Lower leg skin (tissue), 3 donors: ENCODE data around the gene WWOX.
"Not testable (repeated sequence)": the region's sequence is repeated elsewhere in the genome, so short reads cannot be mapped to it uniquely, and the experiment has no call there.

Experiments
- POLR2A ChIP-seq, 2 donors: fragments of 450-650 bp; IDR thresholded peaks; one replicate each; pipeline ENCODE4 v1.6.1; 2016 to 2017; ENCODE audit warnings: antibody characterized with exemption in 2 of 2, mild to moderate bottlenecking in 1 of 2, moderate library complexity in 1 of 2
- TF ChIP-seq, protein P1 (sequence below), 3 donors: fragments of 450-650 bp; IDR thresholded peaks; one replicate each; pipeline ENCODE4 v1.5.1; 2016; ENCODE audit warnings: antibody characterized with exemption in 3 of 3, mild to moderate bottlenecking in 3 of 3, moderate library complexity in 2 of 3

DNA sequence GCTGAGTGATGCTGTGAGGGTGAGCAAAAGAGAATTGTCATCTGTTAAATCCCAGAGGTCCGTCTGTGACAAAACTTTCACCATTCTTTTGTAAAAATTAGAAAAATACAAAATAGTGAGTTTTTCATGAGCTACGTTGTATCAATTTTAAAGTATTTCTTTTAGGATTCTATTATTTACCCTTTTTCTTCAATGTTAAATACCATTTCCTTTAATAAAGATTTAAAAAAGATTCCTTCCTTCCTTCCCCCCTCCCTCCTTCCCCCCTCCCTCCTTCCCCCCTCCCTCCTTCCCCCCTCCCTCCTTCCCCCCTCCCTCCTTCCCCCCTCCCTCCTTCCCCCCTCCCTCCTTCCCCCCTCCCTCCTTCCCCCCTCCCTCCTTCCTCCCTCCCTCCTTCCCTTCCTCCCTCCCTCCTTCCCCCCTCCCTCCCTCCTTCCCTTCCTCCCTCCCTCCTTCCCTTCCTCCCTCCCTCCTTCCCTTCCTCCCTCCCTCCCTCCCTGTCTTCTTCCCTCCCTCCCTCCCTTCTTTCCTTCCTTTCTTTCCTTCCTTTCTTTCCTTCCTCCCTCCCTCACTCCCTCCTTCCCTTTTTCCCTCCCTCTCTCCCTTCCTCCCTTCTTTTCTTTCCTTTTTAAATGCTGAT, 505.1 kb downstream of the WWOX start:
- TF ChIP-seq POLR2A (IDR thresholded peaks at IDR 0.05), result not testable (repeated sequence)
- TF ChIP-seq, protein P1, sequence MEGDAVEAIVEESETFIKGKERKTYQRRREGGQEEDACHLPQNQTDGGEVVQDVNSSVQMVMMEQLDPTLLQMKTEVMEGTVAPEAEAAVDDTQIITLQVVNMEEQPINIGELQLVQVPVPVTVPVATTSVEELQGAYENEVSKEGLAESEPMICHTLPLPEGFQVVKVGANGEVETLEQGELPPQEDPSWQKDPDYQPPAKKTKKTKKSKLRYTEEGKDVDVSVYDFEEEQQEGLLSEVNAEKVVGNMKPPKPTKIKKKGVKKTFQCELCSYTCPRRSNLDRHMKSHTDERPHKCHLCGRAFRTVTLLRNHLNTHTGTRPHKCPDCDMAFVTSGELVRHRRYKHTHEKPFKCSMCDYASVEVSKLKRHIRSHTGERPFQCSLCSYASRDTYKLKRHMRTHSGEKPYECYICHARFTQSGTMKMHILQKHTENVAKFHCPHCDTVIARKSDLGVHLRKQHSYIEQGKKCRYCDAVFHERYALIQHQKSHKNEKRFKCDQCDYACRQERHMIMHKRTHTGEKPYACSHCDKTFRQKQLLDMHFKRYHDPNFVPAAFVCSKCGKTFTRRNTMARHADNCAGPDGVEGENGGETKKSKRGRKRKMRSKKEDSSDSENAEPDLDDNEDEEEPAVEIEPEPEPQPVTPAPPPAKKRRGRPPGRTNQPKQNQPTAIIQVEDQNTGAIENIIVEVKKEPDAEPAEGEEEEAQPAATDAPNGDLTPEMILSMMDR (IDR thresholded peaks at IDR 0.05), result not testable (repeated sequence)
